Heart left ventricle (tissue), 13 donors: ENCODE data around the gene FBXL19.

ENCODE experiments used
- CTCF ChIP-seq, 12 donors: fragments of 200-600 bp; sonication (generic) in 4 of 12; IDR thresholded peaks; one replicate each; pipeline versions ENCODE4 v1.5.0 to v1.8.0; 2018 to 2022; ENCODE audit warnings: antibody characterized with exemption in 12 of 12, mild to moderate bottlenecking in 5 of 12
- POLR2A ChIP-seq, 2 donors: fragments of 450-650 bp; IDR thresholded peaks; one replicate each; pipeline ENCODE4 v1.6.1; 2017; ENCODE audit warnings: antibody characterized with exemption in 2 of 2, mild to moderate bottlenecking in 2 of 2, moderate library complexity in 2 of 2
- donor health status: ischemic (EF 13 %, LVEDD 7.1; RV severe dilation, severe dysfunction).
- donor health status: DM: no; HTN: yes; CAD: no.
- donor health status: DM: no; HTN: no; CAD: no.
- donor health status: ischemic (EF 25% LVEDD 6.9; RV normal size, moderate dysfunction).
- donor health status: ischemic (EF 25% LVEDD 5.7; RV mildly dilated, moderate dysfunction).
- donor health status: ischemic (EF 35%, LVEDD 5.7; RV mildly dilated, moderate dysfunction).
- donor health status: nonischemic (EF 11% LVEDD 7.7; RV severe dilation, severe dysfunction).
- donor health status: DM: yes; HTN: yes; CAD: no.
- donor health status: PGD.
- donor health status: ischemic (EF 29% LVEDD 5.4; RV normal size, mild dysfunction).
- donor health status: nonischemic (EF 23%, LVEDD 6.1; RV moderate dilation, normal function).

DNA sequence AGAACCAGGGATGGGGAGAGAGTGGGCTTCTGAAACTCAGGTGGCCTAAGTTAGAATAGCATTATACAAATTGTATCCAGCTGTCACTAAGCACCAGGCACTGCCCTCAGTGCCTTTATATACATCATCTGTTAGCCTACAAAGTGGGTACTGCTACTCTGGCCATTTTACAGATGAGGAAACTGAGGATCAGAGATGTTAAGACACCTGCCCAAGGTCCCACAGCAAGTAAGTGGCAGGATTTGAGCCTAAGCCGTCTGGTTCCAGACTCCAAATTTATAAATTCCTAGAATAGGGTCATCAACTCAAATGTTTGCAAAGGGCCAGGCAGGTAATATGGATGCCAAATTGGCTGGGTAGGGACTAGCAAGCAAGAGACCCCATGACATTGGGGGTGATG, 27.8 kb downstream of the FBXL19 start:
- TF ChIP-seq CTCF (IDR thresholded peaks at IDR 0.05), result no peak
- TF ChIP-seq POLR2A (IDR thresholded peaks at IDR 0.05), result no peak
